22Rv1 (cell line): ENCODE measurements around the gene PMIS2.

Source experiments
- H3K27ac ChIP-seq: fragments of 450-650 bp; 2 replicates; pipeline ENCODE4 v1.5.1; 2017
- CTCF ChIP-seq: fragments of 450-650 bp; IDR thresholded peaks from 2 replicates; pipeline ENCODE4 v1.5.1; 2017; ENCODE audit warnings: mild to moderate bottlenecking
- ZFX ChIP-seq: fragments of 450-650 bp; IDR thresholded peaks from 2 replicates; pipeline ENCODE4 v1.6.1; 2017; ENCODE audit warnings: antibody characterized with exemption, borderline replicate concordance

Gene PMIS2

DNA sequence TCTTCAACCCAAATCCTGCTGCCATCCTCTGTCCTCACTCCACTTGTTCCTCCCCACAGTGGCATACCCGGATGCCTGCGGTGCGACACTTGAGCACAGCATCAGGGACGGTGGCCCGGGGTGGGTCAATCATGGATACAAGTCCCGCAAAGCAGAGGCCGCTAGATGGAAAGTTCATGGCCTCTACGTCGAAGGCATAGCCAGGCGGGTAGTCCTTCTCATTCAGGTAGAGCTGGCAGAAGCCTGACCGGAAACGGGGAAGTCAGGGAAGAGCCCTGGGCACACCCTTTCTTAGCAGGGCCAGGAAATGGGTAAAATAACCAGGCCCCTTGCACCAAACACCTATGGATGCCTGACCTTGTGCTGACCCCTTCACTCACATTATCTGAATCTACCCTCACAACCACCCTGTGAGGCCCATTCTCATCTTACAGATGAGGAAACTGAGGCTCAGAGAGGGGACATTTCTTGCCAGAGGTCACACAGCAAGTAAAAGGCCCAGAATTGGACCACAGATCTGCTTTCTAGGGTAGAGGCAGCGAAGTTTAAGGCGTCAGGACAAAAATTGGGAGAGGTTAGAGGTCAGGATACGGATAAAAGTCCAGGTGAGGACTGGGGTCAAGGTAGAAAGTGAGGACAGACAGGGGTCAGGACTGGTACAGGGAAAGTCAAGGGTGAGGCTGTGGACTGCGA is 29.0 kb upstream of the PMIS2 start:
- no peak overlapping the region for H3K27ac ChIP-seq
- TF ChIP-seq ZFX: no peak
- no peak for TF ChIP-seq CTCF

DNA sequence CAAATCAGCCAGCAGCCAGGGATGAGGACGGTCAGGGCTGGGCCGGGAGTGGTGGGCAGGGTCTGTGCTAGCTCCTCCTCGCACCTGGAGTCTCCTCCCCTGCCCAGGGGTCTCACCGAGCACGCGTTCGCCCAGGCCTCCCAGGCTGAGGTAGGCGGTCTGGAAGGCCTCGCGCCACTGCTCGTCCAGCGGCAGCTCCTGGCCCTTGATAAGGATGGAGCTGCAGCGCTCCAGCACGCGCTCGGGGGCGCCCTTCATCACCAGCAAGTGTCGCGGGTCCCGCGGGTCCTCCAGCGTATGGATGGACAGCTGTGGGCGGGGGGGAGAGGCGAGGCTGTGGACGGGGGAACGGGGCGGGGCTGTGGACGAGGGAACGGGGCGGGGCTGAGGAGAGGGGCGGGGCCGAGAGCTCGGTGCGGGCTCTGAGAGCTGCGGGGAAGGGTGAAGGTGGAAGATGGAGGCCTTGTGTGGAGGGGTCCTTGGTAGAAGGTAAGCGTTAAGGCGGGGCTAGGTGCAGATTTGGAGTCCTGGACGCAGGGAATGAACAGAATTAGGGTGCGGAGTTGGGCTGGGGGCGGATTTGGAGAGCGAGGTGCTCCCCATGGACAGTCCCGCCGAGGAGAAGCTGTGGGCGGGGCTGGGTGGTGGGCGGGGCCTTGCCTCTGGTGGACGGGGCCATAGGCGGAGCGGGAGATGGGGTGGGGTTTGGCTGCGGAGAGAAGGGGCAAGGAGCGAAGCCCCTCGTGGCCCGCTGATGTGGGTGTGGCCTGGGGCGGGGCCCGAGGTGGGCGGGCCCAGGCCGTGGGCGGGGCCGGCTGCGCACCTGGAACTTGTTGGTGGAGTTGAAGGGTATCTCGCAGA is 28.2 kb upstream of the PMIS2 start:
- TF ChIP-seq CTCF (0 out of 2 replicates have a peak, but pooled peaks have one; percentile 4), ZFX (no peak)
- no peak overlapping the region for H3K27ac ChIP-seq

- no peak for TF ChIP-seq CTCF
- H3K27ac ChIP-seq: no peak overlapping the region
Observed at GRCh38 chr19:35558400-35559280, 27.3 kb upstream of the PMIS2 start.

GRCh38 chr19:35559281-35559659 is 26.7 kb upstream of the PMIS2 start:
- H3K27ac ChIP-seq: no peak overlapping the region
- TF ChIP-seq ZFX: no peak
- TF ChIP-seq CTCF: no peak

DNA sequence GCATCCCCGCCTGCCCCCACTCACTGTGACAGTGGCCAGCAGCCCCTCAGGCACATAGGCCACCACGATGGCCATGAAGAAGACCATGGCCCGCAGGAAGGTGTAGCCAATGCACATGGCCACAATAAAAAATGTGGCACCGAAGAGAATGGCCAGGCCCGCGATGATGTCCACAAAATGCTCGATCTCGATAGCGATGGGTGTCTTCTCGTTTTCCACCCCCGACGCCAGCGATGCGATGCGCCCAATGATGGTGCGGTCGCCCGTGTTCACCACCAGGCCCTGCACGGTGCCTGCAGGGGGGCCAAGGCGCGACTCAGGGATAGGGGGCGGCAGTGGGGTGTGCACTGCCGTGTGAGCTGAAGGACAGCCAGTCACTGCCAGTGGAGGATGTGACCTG is 26.2 kb upstream of the PMIS2 start:
- H3K27ac ChIP-seq: no peak overlapping the region
- no peak for TF ChIP-seq ZFX
- TF ChIP-seq CTCF: no peak

GRCh38 chr19:35560271-35560670 is 25.7 kb upstream of the PMIS2 start:
- H3K27ac ChIP-seq: no peak overlapping the region
- TF ChIP-seq CTCF (no peak), ZFX (no peak)
